Transverse colon (tissue), 4 donors: ENCODE measurements around the gene ZC3H18.

Experiments
- CTCF ChIP-seq, 5 experiments: fragments of 200-600 bp in 3 of 5; fragments of 450-650 bp in 2 of 5; sonication (generic) in 3 of 5; IDR thresholded peaks; 1 replicate in 2 of 5; 2 replicates in 3 of 5; pipeline ENCODE4 v1.5.1; 2016 to 2017; ENCODE audit warnings: antibody characterized with exemption in 5 of 5, inconsistent platforms in 3 of 5, mild to moderate bottlenecking in 2 of 5, moderate library complexity in 1 of 5
- EP300 ChIP-seq: sonication (generic); formaldehyde crosslinking; IDR thresholded peaks from one replicate; pipeline ENCODE4 v1.6.1; 2017; ENCODE audit warnings: antibody characterized with exemption, low read depth
- POLR2A ChIP-seq: fragments of 450-650 bp; IDR thresholded peaks from one replicate; pipeline ENCODE4 v1.6.1; 2016; ENCODE audit warnings: antibody characterized with exemption, mild to moderate bottlenecking, moderate library complexity
- POLR2AphosphoS5 ChIP-seq, 3 donors: sonication (generic); formaldehyde crosslinking; IDR thresholded peaks; one replicate each; pipeline ENCODE4 v1.6.1; 2016; ENCODE audit warnings: antibody characterized with exemption in 3 of 3

- TF ChIP-seq POLR2A (no peak), EP300 (no peak), CTCF (IDR thresholded peaks at IDR 0.05) (no peak), POLR2AphosphoS5 (IDR thresholded peaks at IDR 0.05) (no peak)
Observed at GRCh38 chr16:88631384-88631783, 61.2 kb downstream of the ZC3H18 start.
